SK-N-SH treated with all-trans-retinoic acid at 6 μM for 48 hours (cell line): ENCODE data around the gene BORCS6.

ENCODE experiments used
- ATAC-seq: fragments of 200-7000 bp; cut with Tn5 transposase; 3 replicates; pipeline ENCODE4 v1.9.1; 2020; ENCODE audit warnings: mild to moderate bottlenecking, moderate library complexity
- ARNTL ChIP-seq: fragments of 450-650 bp; formaldehyde crosslinking; IDR thresholded peaks from 2 replicates; pipeline ENCODE4 v1.5.0; 2020; ENCODE audit warnings: low read depth, mild to moderate bottlenecking, moderate library complexity, borderline replicate concordance
- BACH2 ChIP-seq: fragments of 250-450 bp; sonication (Bioruptor Pico); IDR thresholded peaks from 2 replicates; pipeline ENCODE4 v1.9.0; 2021; ENCODE audit warnings: mild to moderate bottlenecking, borderline replicate concordance
- CREB5 ChIP-seq: fragments of 250-450 bp; sonication (Bioruptor Pico); IDR thresholded peaks from 2 replicates; pipeline ENCODE4 v1.5.1; 2020; ENCODE audit warnings: low read depth, mild to moderate bottlenecking, moderate library complexity
- CSDC2 ChIP-seq: fragments of 250-450 bp; sonication (Bioruptor Pico); IDR thresholded peaks from 2 replicates; pipeline ENCODE4 v1.5.0; 2020; ENCODE audit warnings: mild to moderate bottlenecking, moderate library complexity
- CSRNP3 ChIP-seq: fragments of 250-450 bp; sonication (Bioruptor Pico); IDR thresholded peaks from 2 replicates; pipeline ENCODE4 v1.5.1; 2021; ENCODE audit warnings: mild to moderate bottlenecking, moderate library complexity
- ESRRG ChIP-seq: fragments of 250-450 bp; sonication (Bioruptor Pico); IDR thresholded peaks from 2 replicates; pipeline ENCODE4 v1.6.1; 2021; ENCODE audit warnings: mild to moderate bottlenecking
- GLIS3 ChIP-seq: fragments of 250-450 bp; sonication (Bioruptor Pico); IDR thresholded peaks from 2 replicates; pipeline ENCODE4 v1.5.0; 2020; ENCODE audit warnings: mild to moderate bottlenecking, moderate library complexity
- ISL1 ChIP-seq: fragments of 250-450 bp; sonication (Bioruptor Pico); IDR thresholded peaks from 2 replicates; pipeline ENCODE4 v2.1.2; 2022; ENCODE audit warnings: mild to moderate bottlenecking, moderate library complexity
- PATZ1 ChIP-seq: fragments of 250-450 bp; sonication (Bioruptor Pico); IDR thresholded peaks from 2 replicates; pipeline ENCODE4 v1.8.0; 2020; ENCODE audit warnings: mild to moderate bottlenecking, moderate library complexity, borderline replicate concordance
- POU6F1 ChIP-seq: fragments of 250-450 bp; sonication (Bioruptor Pico); IDR thresholded peaks from 2 replicates; pipeline ENCODE4 v1.8.0; 2021; ENCODE audit warnings: low read depth, mild to moderate bottlenecking, moderate library complexity, borderline replicate concordance
- PPARA ChIP-seq: fragments of 250-450 bp; sonication (Bioruptor Pico); IDR thresholded peaks from 2 replicates; pipeline ENCODE4 v1.5.0; 2020; ENCODE audit warnings: mild to moderate bottlenecking, borderline replicate concordance
- RARB ChIP-seq: fragments of 250-450 bp; sonication (Bioruptor Pico); IDR thresholded peaks from 2 replicates; pipeline ENCODE4 v1.8.0; 2021; ENCODE audit warnings: mild to moderate bottlenecking, moderate library complexity
- SNAI2 ChIP-seq: fragments of 250-450 bp; sonication (Bioruptor Pico); IDR thresholded peaks from 2 replicates; pipeline ENCODE4 v1.5.0; 2020; ENCODE audit warnings: mild to moderate bottlenecking, moderate library complexity
- TCF4 ChIP-seq: fragments of 250-450 bp; sonication (Bioruptor Pico); IDR thresholded peaks from 2 replicates; pipeline ENCODE4 v1.8.0; 2021; ENCODE audit warnings: mild to moderate bottlenecking, moderate library complexity, borderline replicate concordance
- TOX ChIP-seq: fragments of 250-450 bp; sonication (Bioruptor Pico); IDR thresholded peaks from 2 replicates; pipeline ENCODE4 v1.8.0; 2021; ENCODE audit warnings: mild to moderate bottlenecking, moderate library complexity, borderline replicate concordance
- TSHZ2 ChIP-seq: fragments of 250-450 bp; sonication (Bioruptor Pico); IDR thresholded peaks from 2 replicates; pipeline ENCODE4 v1.5.0; 2020; ENCODE audit warnings: mild to moderate bottlenecking, moderate library complexity
- ZC3H10 ChIP-seq: fragments of 250-450 bp; sonication (Bioruptor Pico); IDR thresholded peaks from 2 replicates; pipeline ENCODE4 v1.5.1; 2021; ENCODE audit warnings: mild to moderate bottlenecking, moderate library complexity
- ZFP3 ChIP-seq: fragments of 250-450 bp; sonication (Bioruptor Pico); IDR thresholded peaks from 2 replicates; pipeline ENCODE4 v1.5.0; 2020; ENCODE audit warnings: mild to moderate bottlenecking, moderate library complexity
- ZFP30 ChIP-seq: fragments of 450-650 bp; formaldehyde crosslinking; IDR thresholded peaks from 2 replicates; pipeline ENCODE4 v1.5.0; 2022; ENCODE audit warnings: mild to moderate bottlenecking, moderate library complexity
- ZNF565 ChIP-seq: fragments of 450-650 bp; formaldehyde crosslinking; conservative IDR thresholded peaks from 2 replicates; pipeline ENCODE4 v1.5.0; 2020; ENCODE audit warnings: low read depth, mild to moderate bottlenecking, moderate library complexity
- ZNF8 ChIP-seq: fragments of 450-650 bp; formaldehyde crosslinking; IDR thresholded peaks from 2 replicates; pipeline ENCODE4 v1.5.0; 2020; ENCODE audit warnings: mild to moderate bottlenecking, moderate library complexity

BORCS6 gene

GRCh38 chr17:8149419-8150193 is 40.4 kb downstream of the BORCS6 start:
- TF ChIP-seq CSDC2 (CRISPR knock-in tag): no peak
- no peak for TF ChIP-seq ZNF8
- no peak for TF ChIP-seq TSHZ2
- TF ChIP-seq TCF4: no peak
- no peak for TF ChIP-seq ISL1 (CRISPR knock-in tag)
- no peak for TF ChIP-seq GLIS3 (CRISPR knock-in tag)
- TF ChIP-seq RARB: no peak
- TF ChIP-seq ARNTL (CRISPR knock-in tag): no peak
- TF ChIP-seq ZNF565: no peak
- no peak for TF ChIP-seq ESRRG (CRISPR knock-in tag)
- TF ChIP-seq SNAI2 (CRISPR knock-in tag): no peak
- no peak for TF ChIP-seq TOX (CRISPR knock-in tag)
- TF ChIP-seq PPARA (CRISPR knock-in tag): no peak
- no peak for TF ChIP-seq POU6F1 (CRISPR knock-in tag)
- TF ChIP-seq ZFP30 (CRISPR knock-in tag): no peak
- TF ChIP-seq CREB5 (CRISPR knock-in tag): no peak
- TF ChIP-seq BACH2 (CRISPR knock-in tag): no peak
- TF ChIP-seq ZFP3: no peak
- TF ChIP-seq ZC3H10 (CRISPR knock-in tag): no peak
- TF ChIP-seq PATZ1 (CRISPR knock-in tag): no peak
- ATAC-seq: no peak

GRCh38 chr17:8148560-8148959 is 41.4 kb downstream of the BORCS6 start:
- TF ChIP-seq ZC3H10 (CRISPR knock-in tag) (no peak), SNAI2 (CRISPR knock-in tag) (no peak), CSDC2 (CRISPR knock-in tag) (no peak), GLIS3 (CRISPR knock-in tag) (no peak), RARB (no peak), TCF4 (no peak), ISL1 (CRISPR knock-in tag) (no peak), CSRNP3 (CRISPR knock-in tag) (no peak), CREB5 (CRISPR knock-in tag) (no peak), ZNF565 (no peak), PPARA (CRISPR knock-in tag) (no peak), ZNF8 (no peak), PATZ1 (CRISPR knock-in tag) (no peak), TOX (CRISPR knock-in tag) (no peak), ARNTL (CRISPR knock-in tag) (no peak)
- ATAC-seq: no peak
